HG02588 (cell line): ENCODE measurements around the gene NFS1.

ENCODE experiments used
- ATAC-seq: cut with Tn5 transposase; IDR thresholded peaks from one replicate; pipeline ENCODE4 v1.9.1; 2021; ENCODE audit warnings: mild to moderate bottlenecking, moderate library complexity; ENCODE audit not compliant: unreplicated experiment

Gene NFS1

DNA sequence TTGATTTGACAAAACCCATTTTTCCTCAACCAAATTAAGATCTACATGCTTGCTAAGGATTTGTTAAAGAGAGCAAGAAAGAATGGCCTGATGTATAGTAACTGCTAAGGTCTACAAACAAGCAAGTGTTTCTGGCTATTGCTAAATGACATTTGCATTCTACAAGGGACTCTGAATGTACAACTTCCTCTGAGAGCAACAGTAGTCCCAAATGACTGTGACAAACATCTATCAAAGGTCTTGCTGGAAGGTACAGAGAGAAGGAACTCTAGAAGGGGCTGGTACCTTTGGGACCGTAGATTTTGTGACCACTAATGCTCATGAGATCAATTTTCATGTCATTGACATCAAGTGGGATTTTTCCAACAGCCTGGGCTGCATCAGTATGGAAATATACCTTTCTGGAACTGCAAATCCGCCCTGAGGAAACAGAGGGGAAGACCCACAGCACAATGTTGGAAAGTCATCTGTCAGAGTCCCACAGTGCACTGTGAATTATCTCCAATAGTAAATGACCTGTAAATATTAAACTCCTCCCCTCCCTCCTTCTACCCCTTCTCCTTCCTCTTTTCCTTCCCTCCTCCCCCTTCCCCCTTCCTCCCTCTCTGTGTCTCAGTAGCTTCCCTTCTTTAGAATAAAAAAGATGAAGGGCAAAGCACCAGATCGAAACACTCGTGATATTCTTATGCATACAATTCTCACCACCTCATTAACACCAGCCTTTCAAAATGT, 18.5 kb downstream of the NFS1 start:
- no peak for ATAC-seq

DNA sequence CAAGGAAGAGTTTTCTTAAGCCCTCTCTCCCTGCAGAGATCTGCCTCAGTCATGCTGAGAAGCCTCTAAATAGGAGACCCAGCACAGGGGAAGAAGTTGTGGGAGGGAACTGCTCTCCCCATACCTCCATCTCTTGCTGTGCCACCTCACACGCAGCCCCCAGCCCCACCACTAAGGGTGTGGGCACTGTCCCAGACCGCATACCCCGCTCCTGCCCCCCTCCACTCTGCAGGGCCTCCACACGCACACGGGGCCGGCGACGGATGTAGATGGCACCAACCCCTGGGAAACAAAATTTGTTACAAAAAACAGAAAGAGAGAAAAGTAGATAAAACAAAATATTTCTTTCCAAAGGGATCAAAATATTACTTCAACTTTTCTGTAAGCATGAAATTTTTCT, 24.2 kb downstream of the NFS1 start:
- ATAC-seq, result no peak

DNA sequence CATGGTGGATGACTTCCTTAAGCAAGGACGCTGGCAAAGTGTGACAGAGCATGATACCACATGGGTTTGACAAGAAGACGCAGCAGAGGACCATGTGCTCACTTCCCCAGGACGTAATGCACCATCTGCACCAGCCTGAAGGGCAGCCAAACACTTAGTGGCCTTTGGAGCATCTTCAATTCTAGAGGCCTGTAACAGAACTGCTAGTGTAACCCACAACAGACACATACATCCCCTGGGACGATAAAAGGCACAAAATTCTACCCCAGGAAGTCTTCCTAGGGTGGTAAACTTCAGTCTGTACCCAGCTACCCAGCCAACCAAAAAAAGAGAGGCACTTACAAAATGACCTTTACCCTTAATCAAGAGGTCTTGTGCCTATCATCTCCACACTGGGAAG, 25.3 kb downstream of the NFS1 start:
- no peak for ATAC-seq

DNA sequence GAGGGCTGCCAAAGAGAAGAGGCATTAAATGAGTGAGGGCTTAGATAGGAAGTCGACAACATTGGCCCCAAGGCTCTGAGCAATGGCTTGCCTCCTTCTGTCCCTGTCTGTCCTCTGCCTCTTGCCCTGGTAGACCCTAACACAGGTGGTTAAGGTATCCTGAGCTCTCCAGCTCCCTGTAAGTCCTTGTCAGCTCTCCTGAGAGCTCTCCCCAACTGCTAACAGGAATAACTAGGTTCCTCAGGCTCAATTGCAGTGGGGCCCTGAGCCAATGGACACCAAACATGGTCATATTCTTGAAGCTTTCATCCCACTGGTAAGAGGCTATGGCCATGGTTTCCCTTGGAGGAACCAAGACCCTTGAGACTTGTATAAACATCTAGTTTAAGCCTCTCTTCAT, 29.5 kb downstream of the NFS1 start:
- ATAC-seq, result no peak

DNA sequence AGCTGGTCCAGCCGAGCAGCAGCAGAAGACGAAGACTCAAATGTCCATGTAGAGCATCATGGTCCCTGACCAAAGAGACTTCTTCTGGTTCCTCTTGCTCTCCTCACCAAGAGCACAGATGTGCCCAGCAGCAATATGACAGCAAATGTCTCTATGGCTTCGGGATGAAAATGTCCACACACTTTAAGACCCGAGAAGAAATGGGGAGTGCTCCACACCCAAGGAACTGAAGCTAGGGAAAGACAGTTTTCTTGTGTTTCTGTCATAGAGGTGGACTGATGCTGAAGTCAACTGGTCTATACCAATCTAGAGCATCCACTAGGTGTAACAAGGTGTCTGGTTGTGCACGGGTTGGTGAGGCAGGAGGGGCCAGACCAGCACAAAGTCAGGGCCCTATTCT, 29.9 kb downstream of the NFS1 start:
- ATAC-seq, result no peak

DNA sequence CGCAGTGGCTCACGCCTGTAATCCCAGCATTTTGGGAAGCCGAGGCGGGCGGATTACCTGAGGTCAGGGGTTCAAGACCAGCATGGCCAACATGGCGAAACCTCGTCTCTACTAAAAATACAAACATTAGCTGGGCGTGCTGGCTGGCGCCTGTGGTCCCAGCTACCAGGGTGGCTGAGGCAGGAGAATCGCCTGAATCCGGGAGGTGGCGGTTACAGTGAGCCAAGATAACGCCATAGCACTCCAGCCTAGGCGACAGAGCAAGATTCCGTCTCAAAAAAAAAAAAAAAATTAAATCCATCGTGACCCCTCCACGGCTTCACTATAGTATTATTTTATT, 33.2 kb downstream of the NFS1 start:
- ATAC-seq, result no peak

DNA sequence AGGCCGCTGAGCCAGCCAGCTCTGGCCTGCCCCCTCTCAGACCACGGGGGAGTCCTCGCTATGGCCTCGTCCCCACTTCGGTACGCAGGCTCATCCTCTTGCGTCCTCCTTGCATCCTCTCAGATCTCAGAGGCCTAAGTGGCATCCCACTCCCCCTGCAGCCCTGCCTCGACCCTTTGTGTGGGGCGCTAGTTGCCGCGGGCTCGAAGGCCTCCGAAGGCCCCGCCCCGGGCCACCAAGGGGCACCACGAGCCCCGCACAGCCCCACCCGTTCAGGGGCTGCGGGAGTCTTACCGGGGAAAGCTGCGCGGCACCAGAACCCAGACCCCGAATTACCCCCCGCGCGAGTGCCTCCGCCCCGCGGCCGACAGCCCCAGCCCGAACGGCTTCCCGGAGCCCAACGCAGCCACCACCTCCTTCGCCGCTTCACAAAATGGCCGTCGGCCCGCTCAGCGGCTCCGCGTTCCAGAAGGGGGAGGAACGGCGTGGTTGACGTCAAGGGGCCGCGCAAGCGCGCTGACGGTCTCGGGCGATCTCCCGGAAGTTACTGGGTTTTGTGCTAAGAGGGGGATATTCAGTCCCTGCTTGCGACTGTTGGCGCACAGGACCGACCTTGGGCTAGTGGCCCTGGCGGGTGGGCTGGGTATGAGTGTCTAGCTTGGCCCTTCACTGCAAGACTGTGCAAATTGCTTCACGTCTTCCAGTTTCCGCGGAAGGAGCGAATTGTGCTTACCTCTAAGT, 34.5 kb downstream of the NFS1 start, which contains the start of the genes CPNE1 and RBM12:
TSS of gene CPNE1 (minus strand) at position 435 of the 741 bp plus-strand sequence. CDS start 31,977 bp downstream, outside the sequence.
TSS of gene RBM12 (minus strand) at position 435 of the 741 bp plus-strand sequence. CDS start 9,578 bp downstream, outside the sequence.
- ATAC-seq, result peak; percentile 66

DNA sequence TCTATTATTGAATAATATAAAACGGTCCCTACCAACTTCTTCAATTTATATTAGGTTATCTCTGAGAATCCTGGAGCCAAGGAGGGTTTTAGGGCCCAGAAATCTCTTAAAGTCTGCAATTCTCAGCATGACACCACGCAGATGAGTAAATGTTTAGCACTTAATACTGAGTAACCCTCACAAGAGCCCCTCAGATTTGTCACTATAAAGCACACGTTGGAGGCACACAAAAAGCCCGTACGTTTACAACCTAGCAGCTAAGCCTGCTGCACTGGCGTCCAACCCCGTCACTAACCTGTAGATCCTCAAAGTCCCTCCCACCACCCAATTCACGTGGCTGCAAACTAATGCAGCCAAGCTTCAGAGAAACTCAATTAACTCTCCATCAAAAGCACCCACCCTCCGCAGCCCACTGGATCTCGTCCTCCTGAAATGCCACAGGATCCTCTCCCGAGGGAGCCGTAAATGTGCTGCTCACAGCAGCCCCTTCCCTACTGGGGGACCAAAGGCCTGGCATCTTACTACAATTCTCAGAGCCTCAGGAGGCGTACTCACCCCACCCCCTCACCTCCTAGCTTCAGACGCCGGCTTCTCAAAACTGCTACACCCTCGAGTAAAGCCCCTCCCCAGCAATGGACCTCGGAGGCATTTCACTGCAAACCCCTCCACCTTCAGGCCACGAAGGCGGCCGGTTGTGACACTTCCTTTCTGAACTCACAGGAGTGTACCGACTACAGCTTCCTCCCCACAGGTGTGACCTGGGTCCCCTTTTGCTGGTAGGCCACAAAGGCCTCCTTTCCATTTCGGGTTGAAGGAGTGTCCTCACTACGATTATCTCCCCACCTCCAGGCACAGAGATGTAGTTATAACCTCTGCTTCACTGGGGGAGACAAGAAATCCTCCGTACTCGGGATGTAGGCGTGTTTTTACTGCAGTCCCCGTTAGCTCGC, 35.4 kb downstream of the NFS1 start:
- peak; percentile 30 for ATAC-seq

DNA sequence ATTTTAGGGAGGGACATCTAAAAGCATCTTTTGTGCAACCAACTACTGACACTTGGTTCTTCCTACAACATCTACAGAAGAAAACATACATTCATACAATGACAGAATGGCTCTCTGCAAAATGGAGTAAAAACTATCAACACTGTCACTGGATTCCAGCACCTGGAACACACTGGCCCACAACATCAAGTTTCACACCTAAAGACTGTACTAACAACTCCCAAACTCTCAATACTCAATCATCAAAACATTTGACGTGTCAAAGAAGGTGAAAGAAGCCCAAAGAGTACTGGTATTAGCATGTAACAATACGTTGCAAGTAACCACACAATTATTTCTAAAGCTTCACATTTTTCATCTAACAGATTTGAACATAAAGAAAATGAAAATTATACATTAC, 36.6 kb downstream of the NFS1 start:
- no peak for ATAC-seq

- no peak for ATAC-seq
Measured at GRCh38 chr20:35661908-35662307, 37.2 kb downstream of the NFS1 start.

- no peak for ATAC-seq
Measured at GRCh38 chr20:35661053-35661452, 38.1 kb downstream of the NFS1 start.

DNA sequence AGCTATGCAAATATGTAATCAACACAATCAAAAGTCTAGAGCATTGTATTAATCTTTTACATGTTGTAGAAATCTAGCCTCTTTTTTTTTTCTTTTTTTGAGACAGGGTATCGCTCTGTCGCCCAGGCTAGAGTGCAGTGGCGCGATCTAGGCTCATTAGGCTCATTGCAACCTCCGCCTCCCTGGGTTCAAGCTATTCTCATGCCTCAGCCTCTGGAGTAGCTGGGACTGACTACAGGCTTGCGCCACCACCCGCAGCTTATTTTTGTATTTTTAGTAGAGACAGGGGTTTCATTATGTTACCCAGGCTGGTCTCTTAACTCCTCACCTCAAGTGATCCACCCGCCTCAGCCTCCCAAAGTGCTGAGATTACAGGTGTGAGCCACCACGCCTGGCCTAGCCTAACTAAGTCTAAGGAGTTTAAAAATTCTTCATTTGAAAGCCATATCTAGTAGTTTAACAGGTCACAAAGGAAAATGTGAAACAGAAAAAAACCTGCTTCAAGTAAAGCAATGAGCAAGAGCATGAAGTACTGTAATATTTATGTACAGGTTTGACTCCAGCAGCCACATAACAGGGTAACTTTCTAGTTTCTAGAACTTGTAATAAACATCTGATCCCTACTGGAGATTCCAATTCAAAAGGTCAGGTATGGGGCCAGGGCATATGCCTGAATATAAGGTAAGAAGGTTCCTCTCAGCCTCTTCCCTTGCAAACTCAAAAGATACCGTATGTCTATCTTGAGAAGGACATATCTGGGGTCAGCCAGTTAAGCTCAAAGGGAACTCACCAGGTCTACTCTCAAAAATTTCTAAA, 38.8 kb downstream of the NFS1 start:
- ATAC-seq, result no peak

- ATAC-seq, result no peak
Measured at GRCh38 chr20:35657271-35657670, 41.9 kb downstream of the NFS1 start.

- no peak for ATAC-seq
Measured at GRCh38 chr20:35654415-35654814, 44.7 kb downstream of the NFS1 start.

DNA sequence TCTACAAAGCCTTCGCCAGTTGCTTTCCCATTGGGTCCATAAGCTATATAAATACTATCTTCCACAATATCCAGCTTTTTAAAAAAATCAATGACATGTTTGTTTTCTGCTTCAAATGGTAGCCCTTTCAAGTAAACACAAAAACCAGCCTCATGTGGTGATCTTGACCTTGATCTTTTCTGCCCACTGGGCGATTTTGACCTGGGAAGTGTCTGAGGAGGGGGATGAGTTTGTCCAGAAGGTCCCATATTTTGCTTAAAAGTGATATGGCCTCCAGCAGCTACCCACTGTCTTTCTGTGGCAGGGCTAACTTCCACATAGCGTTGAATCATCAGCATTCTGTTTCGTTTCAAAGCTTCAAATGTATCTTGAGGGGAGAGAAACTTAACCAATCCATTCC, 45.3 kb downstream of the NFS1 start:
- no peak for ATAC-seq

GRCh38 chr20:35653430-35653734, 45.8 kb downstream of the NFS1 start:
- no peak for ATAC-seq

GRCh38 chr20:35652641-35653429, 46.3 kb downstream of the NFS1 start:
- no peak for ATAC-seq

- no peak for ATAC-seq
Measured at GRCh38 chr20:35651958-35652357, 47.2 kb downstream of the NFS1 start.

- no peak for ATAC-seq
Measured at GRCh38 chr20:35650632-35651031, 48.5 kb downstream of the NFS1 start.

DNA sequence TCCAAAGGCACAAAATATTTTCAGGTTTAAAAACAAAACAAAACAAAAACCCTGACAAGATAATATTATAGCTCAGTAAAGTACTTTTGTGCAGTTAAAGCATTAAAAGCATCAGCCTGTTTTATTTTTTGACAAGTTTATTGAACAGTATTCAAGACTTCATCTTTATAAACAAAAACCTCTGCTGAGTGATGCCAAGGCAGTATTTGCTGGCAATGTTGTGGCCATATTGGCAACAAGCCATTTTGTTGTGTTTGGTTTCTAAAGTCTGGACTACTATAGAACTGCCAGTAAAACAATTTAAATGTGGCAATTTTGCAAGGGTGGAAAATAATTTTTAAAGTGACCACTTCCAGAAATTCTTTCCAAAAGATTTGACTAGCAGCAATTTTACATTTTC, 50.3 kb downstream of the NFS1 start:
- no peak for ATAC-seq
